DOHH2 (cell line): ENCODE data around the gene HMG20B.
A peak's percentile ranks its signal among the peaks of the same experiment; 100 is the strongest.

Experiments
- EZH2phosphoT487 ChIP-seq: fragments of 200-600 bp; sonication (generic); IDR thresholded peaks from 2 replicates; pipeline ENCODE4 v1.6.1; 2017; ENCODE audit warnings: borderline replicate concordance, mild to moderate bottlenecking, antibody characterized with exemption, low read length, moderate library complexity, mixed read lengths
- TF ChIP-seq, protein P1 (sequence below): fragments of 200-600 bp; sonication (generic); IDR thresholded peaks from one replicate; pipeline ENCODE4 v1.5.1; 2014; ENCODE audit warnings: antibody characterized with exemption, mild to moderate bottlenecking, low read depth, low read length; ENCODE audit not compliant: poor library complexity, severe bottlenecking

DNA sequence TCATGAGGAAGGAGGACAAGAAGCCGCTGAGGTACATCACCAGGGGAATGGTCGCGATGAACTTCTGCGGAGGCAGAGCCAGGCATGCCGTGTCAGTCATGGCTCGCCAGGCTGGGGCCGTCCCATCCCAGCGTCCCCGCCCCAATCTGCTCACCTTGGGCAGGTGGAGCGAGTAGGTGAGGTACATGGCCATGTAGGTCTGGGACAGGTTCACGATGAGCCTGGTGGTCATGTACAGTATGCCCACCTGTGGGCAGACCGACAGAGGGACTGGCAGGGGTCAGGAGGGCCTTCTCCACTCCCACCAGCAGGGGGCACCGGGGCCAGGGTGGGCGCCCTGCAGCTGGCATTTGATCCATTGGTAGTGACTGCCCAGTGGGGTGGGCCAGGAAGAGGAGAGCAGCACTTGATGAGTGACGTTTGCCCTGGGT lies 25.4 kb upstream of the HMG20B start:
- TF ChIP-seq, protein P1, sequence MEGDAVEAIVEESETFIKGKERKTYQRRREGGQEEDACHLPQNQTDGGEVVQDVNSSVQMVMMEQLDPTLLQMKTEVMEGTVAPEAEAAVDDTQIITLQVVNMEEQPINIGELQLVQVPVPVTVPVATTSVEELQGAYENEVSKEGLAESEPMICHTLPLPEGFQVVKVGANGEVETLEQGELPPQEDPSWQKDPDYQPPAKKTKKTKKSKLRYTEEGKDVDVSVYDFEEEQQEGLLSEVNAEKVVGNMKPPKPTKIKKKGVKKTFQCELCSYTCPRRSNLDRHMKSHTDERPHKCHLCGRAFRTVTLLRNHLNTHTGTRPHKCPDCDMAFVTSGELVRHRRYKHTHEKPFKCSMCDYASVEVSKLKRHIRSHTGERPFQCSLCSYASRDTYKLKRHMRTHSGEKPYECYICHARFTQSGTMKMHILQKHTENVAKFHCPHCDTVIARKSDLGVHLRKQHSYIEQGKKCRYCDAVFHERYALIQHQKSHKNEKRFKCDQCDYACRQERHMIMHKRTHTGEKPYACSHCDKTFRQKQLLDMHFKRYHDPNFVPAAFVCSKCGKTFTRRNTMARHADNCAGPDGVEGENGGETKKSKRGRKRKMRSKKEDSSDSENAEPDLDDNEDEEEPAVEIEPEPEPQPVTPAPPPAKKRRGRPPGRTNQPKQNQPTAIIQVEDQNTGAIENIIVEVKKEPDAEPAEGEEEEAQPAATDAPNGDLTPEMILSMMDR: peak; percentile 81
- TF ChIP-seq EZH2phosphoT487: no peak
